Left kidney (tissue), 2 donors: ENCODE data around the gene RAB4A. TPM values are rescaled to one million over a fixed set of nuclear protein-coding genes. Genes with fewer than 3 reads are reported as not detected.

Experiments
- DNase-seq: peaks from one replicate; pipeline ENCODE4 v3.0.0-alpha.2; 2013
- polyA plus RNA-seq: library from polyadenylated mRNA; unstranded; fragments of 120-200 nt; gene quantifications from one replicate; pipeline ENCODE4 v1.2.1, GENCODE V29; 2013; ENCODE audit not compliant: insufficient read length

The RAB4A gene
- polyA plus RNA-seq, 1 donor = 49.4 TPM

- no peak for DNase-seq
These were observed 30.4 kb upstream of the RAB4A start for GRCh38 chr1:229240532-229240931.

- DNase-seq = no peak
These were observed 29.5 kb upstream of the RAB4A start for GRCh38 chr1:229241390-229241789.

GRCh38 chr1:229243638-229244037, 27.3 kb upstream of the RAB4A start:
- no peak for DNase-seq

- DNase-seq = no peak
These were observed 26.8 kb upstream of the RAB4A start for GRCh38 chr1:229244091-229244490.

- DNase-seq = no peak
These were observed 23.0 kb upstream of the RAB4A start for GRCh38 chr1:229247871-229248270.

- DNase-seq = no peak
These were observed 21.8 kb upstream of the RAB4A start for GRCh38 chr1:229248821-229249817.

GRCh38 chr1:229249854-229250644, 20.9 kb upstream of the RAB4A start:
- DNase-seq = no peak

GRCh38 chr1:229251185-229251584, 19.7 kb upstream of the RAB4A start:
- DNase-seq = no peak

GRCh38 chr1:229252228-229252984, 18.5 kb upstream of the RAB4A start:
- no peak for DNase-seq

- peak; percentile 57 for DNase-seq
These were observed 17.5 kb upstream of the RAB4A start for GRCh38 chr1:229253151-229253974.

- no peak for DNase-seq
These were observed 15.9 kb upstream of the RAB4A start for GRCh38 chr1:229254910-229255541.

GRCh38 chr1:229258031-229258756, 12.7 kb upstream of the RAB4A start:
- DNase-seq = peak; percentile 72

- no peak for DNase-seq
These were observed 12.2 kb upstream of the RAB4A start for GRCh38 chr1:229258757-229259060.

GRCh38 chr1:229260297-229260696, 10.6 kb upstream of the RAB4A start:
- no peak for DNase-seq

- DNase-seq = no peak
These were observed 8.7 kb upstream of the RAB4A start for GRCh38 chr1:229262239-229262638.

GRCh38 chr1:229263254-229263653, 7.7 kb upstream of the RAB4A start:
- no peak for DNase-seq

- no peak for DNase-seq
These were observed 6.8 kb upstream of the RAB4A start for GRCh38 chr1:229264068-229264467.

- DNase-seq = no peak
These were observed 6.4 kb upstream of the RAB4A start for GRCh38 chr1:229264487-229264886.

- no peak for DNase-seq
These were observed 4.6 kb upstream of the RAB4A start for GRCh38 chr1:229266274-229266673.

GRCh38 chr1:229266832-229267500, 3.9 kb upstream of the RAB4A start:
- no peak for DNase-seq
